Small intestine (tissue), 7 donors: Measurements from ENCODE around the gene PARG. TPM values are rescaled to one million over a fixed set of nuclear protein-coding genes. Genes with fewer than 3 reads are reported as not detected.
"Not testable (repeated sequence)": the region's sequence is repeated elsewhere in the genome, so short reads cannot be mapped to it uniquely, and the experiment has no call there.

Experiments
- DNase-seq, 2 donors: peaks; one replicate each; pipeline versions ENCODE4 v3.0.0 to v3.0.0-alpha.2; 2013
- FAIRE-seq: peaks from 2 replicates; lab custom pipeline; 2012; peaks lifted over from hg19 to GRCh38; lab: Jason Lieb, UNC
- H3K27ac ChIP-seq, 3 donors: one replicate each; pipeline ENCODE4 v1.5.1; 2013; ENCODE audit warnings: low read length in 2 of 3, mild to moderate bottlenecking in 2 of 3, control low read depth in 1 of 3, inconsistent platforms in 1 of 3, low read depth in 1 of 3, moderate library complexity in 1 of 3
- H3K27me3 ChIP-seq, 3 donors: one replicate each; pipeline ENCODE4 v1.6.1; 2013; ENCODE audit warnings: low read length in 3 of 3, inconsistent platforms in 1 of 3; ENCODE audit not compliant: control insufficient read depth in 3 of 3, insufficient read depth in 3 of 3
- H3K36me3 ChIP-seq, 3 donors: one replicate each; pipeline ENCODE4 v1.6.1; 2013; ENCODE audit warnings: low read length in 3 of 3, inconsistent platforms in 1 of 3, low read depth in 1 of 3, mild to moderate bottlenecking in 1 of 3, moderate library complexity in 1 of 3; ENCODE audit not compliant: control insufficient read depth in 3 of 3, insufficient read depth in 2 of 3
- H3K4me1 ChIP-seq, 3 donors: one replicate each; pipeline ENCODE4 v1.6.1; 2013; ENCODE audit warnings: low read length in 2 of 3, inconsistent platforms in 1 of 3, low read depth in 1 of 3, mild to moderate bottlenecking in 1 of 3, moderate library complexity in 1 of 3; ENCODE audit not compliant: control insufficient read depth in 3 of 3, insufficient read depth in 2 of 3
- H3K4me3 ChIP-seq, 3 donors: one replicate each; pipeline ENCODE4 v1.5.1; 2013; ENCODE audit warnings: low read length in 3 of 3, control low read depth in 1 of 3, inconsistent platforms in 1 of 3, low read depth in 1 of 3, mild to moderate bottlenecking in 1 of 3, moderate library complexity in 1 of 3
- H3K9me3 ChIP-seq, 2 donors: one replicate each; pipeline ENCODE4 v1.6.1; 2013; ENCODE audit warnings: low read depth in 1 of 2, low read length in 1 of 2; ENCODE audit not compliant: control insufficient read depth in 2 of 2, insufficient read depth in 1 of 2
- WGBS, 3 donors: extraction: QIAGEN DNeasy Blood & Tissue Kit; methylation state at CpG; one replicate each; pipeline ENCODE4 v1.1.7; 2013; 5-methylcytosine and 5-hydroxymethylcytosine counted together
- polyA plus RNA-seq, 4 donors: library from polyadenylated mRNA; stranded (reverse) in 3 of 4; unstranded in 1 of 4; fragments of 200-250 nt in 3 of 4; fragments of 120-200 nt in 1 of 4; gene quantifications; one replicate each; pipeline versions ENCODE4 v1.2.1 to v1.2.3, GENCODE V29; 2013
- donor health status: healthy with polysubstance abuse.
- donor health status: control.
- donor health status: control.
- donor health status: Bipolar disorder and iron deficiency.
- donor health status: healthy.

The PARG gene
- polyA plus RNA-seq, 4 donors, result 7.8 to 22.7 (median 11.7) TPM

DNA sequence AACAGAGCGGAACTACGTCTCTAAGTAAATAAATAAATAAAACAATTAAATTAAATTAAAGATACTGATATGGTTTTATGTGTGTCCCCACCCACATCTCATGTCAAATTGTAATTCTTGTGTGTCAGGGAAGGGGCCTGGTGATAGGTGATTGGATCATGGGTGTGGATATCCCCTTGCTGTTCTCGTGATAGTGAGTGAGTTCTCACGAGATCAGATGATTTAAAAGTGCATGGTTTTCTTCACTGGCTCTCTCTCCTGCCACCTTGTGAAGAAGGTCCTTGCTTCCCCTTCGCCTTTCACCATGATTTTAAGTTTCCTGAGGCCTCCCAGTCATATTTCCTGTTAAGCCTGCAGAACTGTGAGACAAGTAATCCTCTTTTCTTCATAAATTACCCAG is 150.7 kb downstream of the PARG start:
- no peak overlapping the region for H3K4me3 ChIP-seq
- no peak overlapping the region for H3K27ac ChIP-seq
- H3K4me1 ChIP-seq, result no peaks in the 10 kb centered on the region
- no peaks in the 10 kb centered on the region for H3K36me3 ChIP-seq
- FAIRE-seq (no peak), DNase-seq (no peak)
- 63 to 76% (median 65%) methylated on average over 5 of the region's 5 CpGs for WGBS, 3 donors
- H3K9me3 ChIP-seq, result no peaks in the 10 kb centered on the region
- H3K27me3 ChIP-seq, result peaks cover 0 to 2% (median 0%) of the 10 kb centered on the region in 3 donors

DNA sequence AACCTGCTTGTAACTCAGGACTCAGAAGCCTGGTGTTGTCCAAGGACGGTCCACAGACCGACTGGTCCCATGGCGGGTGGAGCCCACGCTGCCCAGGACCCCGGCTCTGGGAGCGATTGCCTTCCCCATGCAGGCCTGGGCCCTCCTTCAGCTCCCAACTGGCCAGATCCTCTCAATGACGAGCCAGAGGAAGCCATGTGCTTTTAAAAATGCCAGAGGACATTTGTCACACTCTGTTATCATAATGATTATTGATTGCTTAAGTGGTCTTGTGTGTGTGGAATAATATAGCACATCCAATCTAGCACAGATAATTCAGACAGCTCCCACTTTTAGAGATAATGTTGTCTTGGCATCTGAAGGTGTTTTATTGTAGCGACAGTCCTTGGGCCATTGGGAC is 157.1 kb downstream of the PARG start:
- no peak for FAIRE-seq

GRCh38 chr10:49783645-49784044 is 158.2 kb downstream of the PARG start:
- no peaks in the 10 kb centered on the region for H3K4me1 ChIP-seq
- FAIRE-seq (no peak), DNase-seq (no peak)
- peaks cover 0 to 3% of the 10 kb centered on the region in 2 donors for H3K9me3 ChIP-seq
- WGBS, 3 donors, result 52 to 66% (median 60%) methylated on average over 5 of the region's 5 CpGs
- no peak overlapping the region for H3K27ac ChIP-seq
- no peak overlapping the region for H3K4me3 ChIP-seq
- H3K36me3 ChIP-seq, result no peaks in the 10 kb centered on the region
- no peaks in the 10 kb centered on the region for H3K27me3 ChIP-seq

More for the DNA sequence above, 157.1 kb downstream of the PARG start:
- WGBS, 3 donors, result 60 to 71% (median 64%) methylated on average over 7 to 8 of the region's 8 CpGs
- Histone ChIP-seq H3K27me3 (no peaks in the 10 kb centered on the region), H3K9me3 (peaks cover 0 to 3% of the 10 kb centered on the region in 2 donors), H3K4me1 (no peaks in the 10 kb centered on the region), H3K36me3 (no peaks in the 10 kb centered on the region), H3K4me3 (no peak overlapping the region), H3K27ac (no peak overlapping the region)
- no peak for DNase-seq

GRCh38 chr10:49781247-49781646 is 160.6 kb downstream of the PARG start:
- DNase-seq (no peak), FAIRE-seq (no peak)
- Histone ChIP-seq H3K27ac (no peak overlapping the region), H3K27me3 (no peaks in the 10 kb centered on the region), H3K4me1 (no peaks in the 10 kb centered on the region), H3K36me3 (no peaks in the 10 kb centered on the region), H3K9me3 (peaks cover 0 to 3% of the 10 kb centered on the region in 2 donors), H3K4me3 (no peak overlapping the region)

GRCh38 chr10:49778197-49778596 is 163.6 kb downstream of the PARG start:
- Histone ChIP-seq H3K9me3 (peaks cover 0 to 3% of the 10 kb centered on the region in 2 donors), H3K4me1 (no peaks in the 10 kb centered on the region), H3K27me3 (peaks cover 0 to 3% (median 0%) of the 10 kb centered on the region in 3 donors), H3K36me3 (no peaks in the 10 kb centered on the region), H3K27ac (no peak overlapping the region), H3K4me3 (no peak overlapping the region)
- DNase-seq, result no peak
- FAIRE-seq, result no peak
- WGBS, 3 donors, result 60 to 70% (median 61%) methylated on average over 3 of the region's 3 CpGs

DNA sequence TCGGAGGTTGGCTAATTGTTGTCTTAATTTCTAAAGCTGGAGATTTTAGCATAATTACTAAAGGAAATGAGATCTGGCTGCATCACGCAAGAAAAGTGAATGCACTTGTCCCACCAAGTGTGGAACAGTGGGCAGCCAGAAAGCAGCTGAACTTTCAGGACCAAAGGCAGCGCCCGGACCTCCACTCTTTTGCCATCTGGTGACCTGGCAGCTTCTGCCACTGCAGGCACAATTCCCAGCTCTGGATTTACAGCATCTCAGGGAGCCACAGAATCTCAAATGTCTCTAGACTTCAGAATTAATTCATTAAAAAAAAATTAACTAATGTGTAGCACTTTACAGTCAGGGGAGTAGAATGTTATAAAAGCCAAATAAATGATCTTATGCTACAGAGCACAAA is 165.0 kb downstream of the PARG start:
- WGBS, 3 donors, result 77 to 87% (median 80%) methylated on average over 4 of the region's 4 CpGs
- FAIRE-seq (no peak), DNase-seq (no peak)
- H3K27me3 ChIP-seq, result peaks cover 0 to 3% (median 0%) of the 10 kb centered on the region in 3 donors
- no peaks in the 10 kb centered on the region for H3K36me3 ChIP-seq
- H3K27ac ChIP-seq, result no peak overlapping the region
- no peaks in the 10 kb centered on the region for H3K4me1 ChIP-seq
- H3K9me3 ChIP-seq, result peaks cover 0 to 3% of the 10 kb centered on the region in 2 donors
- no peak overlapping the region for H3K4me3 ChIP-seq

- no peaks in the 10 kb centered on the region for H3K36me3 ChIP-seq
- no peak for FAIRE-seq
- H3K9me3 ChIP-seq, result no peaks in the 10 kb centered on the region
- no peaks in the 10 kb centered on the region for H3K4me1 ChIP-seq
- WGBS, 3 donors, result 49 to 64% (median 62%) methylated on average over 2 of the region's 2 CpGs
- H3K27me3 ChIP-seq, result peaks cover 0 to 8% (median 5%) of the 10 kb centered on the region in 3 donors
- H3K4me3 ChIP-seq, result no peak overlapping the region
- DNase-seq, result no peak
- H3K27ac ChIP-seq, result no peak overlapping the region
Measured at GRCh38 chr10:49775014-49775413, 166.8 kb downstream of the PARG start.

GRCh38 chr10:49772944-49773343 is 168.9 kb downstream of the PARG start:
- peaks cover 0 to 27% (median 15%) of the 10 kb centered on the region in 3 donors for H3K27me3 ChIP-seq
- FAIRE-seq, result not testable (repeated sequence)

GRCh38 chr10:49771046-49771445 is 170.8 kb downstream of the PARG start:
- H3K4me1 ChIP-seq, H3K9me3 ChIP-seq, H3K4me3 ChIP-seq, H3K36me3 ChIP-seq, FAIRE-seq, H3K27ac ChIP-seq, DNase-seq: not testable (repeated sequence)
- 46 to 66% (median 59%) methylated on average over 11 of the region's 11 CpGs for WGBS, 3 donors
- peaks cover 0 to 37% (median 19%) of the 10 kb centered on the region in 3 donors for H3K27me3 ChIP-seq

More at GRCh38 chr10:49772944-49773343, 168.9 kb downstream of the PARG start:
- not testable (repeated sequence) for H3K36me3 ChIP-seq, H3K27ac ChIP-seq, H3K9me3 ChIP-seq, DNase-seq, H3K4me3 ChIP-seq, H3K4me1 ChIP-seq
- 43 to 51% (median 50%) methylated on average over 5 of the region's 5 CpGs for WGBS, 3 donors
